AG20443 (cell line): ENCODE results near the gene BLVRB.
"Not testable (repeated sequence)": the region's sequence is repeated elsewhere in the genome, so short reads cannot be mapped to it uniquely, and the experiment has no call there.

Experiments used
- DNase-seq: peaks from one replicate; pipeline ENCODE4 v3.0.0; 2012; ENCODE audit warnings: low spot score, mixed read lengths

Gene BLVRB

DNA sequence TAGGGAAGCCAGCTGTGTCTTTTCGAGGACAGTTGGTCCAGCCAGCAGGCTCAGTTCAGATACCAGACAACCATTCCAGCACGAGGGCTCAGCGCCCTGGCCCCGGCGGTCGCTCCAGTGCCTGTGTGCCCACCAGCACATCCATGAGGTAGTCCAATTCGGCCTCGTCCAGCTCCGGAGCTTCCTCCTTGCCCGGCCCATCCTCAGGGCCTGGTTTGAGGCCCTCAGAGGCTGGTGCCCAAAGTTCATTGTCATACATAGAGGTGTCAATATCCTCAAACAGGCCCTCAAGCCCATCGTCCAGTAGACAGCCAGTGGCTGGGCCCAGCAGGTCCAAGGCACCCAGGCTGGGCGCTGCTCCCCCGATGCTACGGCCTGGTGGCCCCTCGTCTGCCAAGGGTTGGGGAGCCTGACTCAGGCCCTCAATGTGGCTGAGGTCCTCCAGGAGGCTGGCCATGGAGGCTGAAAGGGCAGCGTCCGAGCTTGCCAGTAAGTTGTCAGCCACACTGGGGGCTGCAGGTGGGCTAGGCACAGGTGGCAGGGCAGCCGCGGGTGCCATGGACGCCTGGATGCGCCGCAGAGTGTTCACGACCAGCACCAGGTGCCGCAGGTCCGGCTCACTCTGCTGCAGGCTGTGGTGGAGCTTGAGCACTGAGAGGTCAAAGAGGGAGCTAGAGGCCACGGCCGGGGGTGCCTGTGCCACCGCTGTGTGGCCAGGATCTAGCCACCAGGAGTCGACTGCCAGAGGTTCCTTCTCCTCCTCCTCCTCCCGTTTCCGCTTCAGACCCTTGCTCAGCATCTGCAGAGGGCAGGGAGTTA is 42.6 kb downstream of the BLVRB start:
- no peak for DNase-seq

- no peak for DNase-seq
Measured at GRCh38 chr19:40421993-40422747, 43.4 kb downstream of the BLVRB start.

DNA sequence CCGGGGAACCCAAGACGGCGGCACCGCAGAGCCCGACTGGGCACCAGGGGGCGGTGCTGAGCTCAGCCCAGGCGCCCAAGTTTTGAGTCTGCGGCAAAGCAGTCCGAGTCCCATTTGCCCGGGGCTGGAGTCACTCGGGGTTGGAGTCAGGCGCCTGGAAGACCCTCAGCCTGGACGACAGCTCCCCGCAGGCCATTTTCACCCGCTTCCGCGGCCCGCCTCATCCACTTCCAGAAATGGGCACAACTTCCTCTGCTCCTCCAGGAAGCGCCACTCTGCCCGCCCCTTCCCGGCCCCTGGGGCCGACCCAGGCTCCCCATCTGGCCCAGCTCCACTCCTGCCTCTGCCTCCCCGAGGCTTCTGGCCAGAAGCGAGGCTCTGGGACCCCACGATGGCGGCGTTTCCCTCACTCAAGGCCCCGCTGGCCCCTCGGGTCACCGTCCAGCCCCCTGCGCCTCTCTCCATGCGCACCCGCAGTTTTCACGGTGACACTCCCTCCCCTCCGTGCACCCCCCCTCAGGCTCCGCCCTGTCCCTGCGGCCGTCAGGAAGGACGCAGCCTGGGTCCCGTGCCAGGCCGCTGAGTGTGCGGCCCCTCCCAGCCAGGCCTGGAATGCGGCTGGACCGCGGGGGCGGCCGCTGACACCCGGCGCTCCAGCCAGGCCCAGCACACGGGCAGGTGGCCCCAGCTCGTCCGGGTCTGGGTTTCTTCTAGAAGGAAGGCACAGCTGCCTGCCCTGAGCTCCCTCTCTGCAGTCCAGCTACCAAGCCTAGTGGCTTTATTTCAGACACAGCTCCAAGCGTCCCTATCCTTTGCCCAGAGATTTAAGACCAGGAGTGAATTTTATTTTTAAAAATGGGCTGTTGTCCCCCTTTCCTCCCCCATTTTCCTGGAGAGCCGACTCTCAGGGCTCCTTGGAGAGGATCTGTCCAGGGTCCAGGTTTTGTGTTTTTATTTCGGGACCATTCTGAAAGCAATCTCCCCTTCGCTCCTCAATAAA is 44.5 kb downstream of the BLVRB start:
- peak; percentile 95 for DNase-seq

DNA sequence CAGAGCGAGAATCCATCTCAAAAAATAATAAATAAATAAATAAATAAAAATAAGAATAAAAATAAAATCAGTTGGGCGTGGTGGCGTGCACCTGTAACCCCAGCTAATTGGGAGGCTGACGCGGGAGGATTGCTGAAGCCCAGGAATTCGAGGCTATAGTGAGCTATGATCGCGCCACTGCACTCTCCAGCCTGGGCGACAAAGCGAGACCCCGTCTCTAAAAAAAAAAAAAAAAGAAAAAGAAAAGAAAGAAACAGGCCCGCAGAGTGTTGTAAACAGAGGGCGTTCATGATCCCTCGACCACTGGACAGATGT is 45.1 kb downstream of the BLVRB start:
- no peak for DNase-seq

GRCh38 chr19:40419780-40420179 is 45.8 kb downstream of the BLVRB start:
- DNase-seq, result no peak

GRCh38 chr19:40419066-40419612 is 46.4 kb downstream of the BLVRB start:
- no peak for DNase-seq

GRCh38 chr19:40418040-40418439 is 47.5 kb downstream of the BLVRB start:
- DNase-seq, result no peak

DNA sequence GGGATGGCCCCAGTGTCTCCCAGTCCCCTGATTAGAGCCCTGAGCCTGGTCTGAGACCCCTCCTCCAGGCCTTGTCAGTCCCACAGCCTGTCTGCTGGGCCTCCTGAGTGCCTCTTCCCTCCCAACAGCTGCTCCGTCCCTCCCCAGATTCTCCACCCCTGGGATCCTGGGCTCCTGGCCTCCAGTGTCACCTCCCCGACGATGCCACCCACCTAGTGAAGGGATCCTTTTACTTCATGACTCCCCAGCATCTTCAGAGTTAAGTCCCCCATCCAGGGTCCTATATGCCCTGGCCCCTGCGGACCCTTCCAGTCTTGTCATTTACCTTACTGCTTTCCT is 47.9 kb downstream of the BLVRB start:
- DNase-seq, result no peak

DNA sequence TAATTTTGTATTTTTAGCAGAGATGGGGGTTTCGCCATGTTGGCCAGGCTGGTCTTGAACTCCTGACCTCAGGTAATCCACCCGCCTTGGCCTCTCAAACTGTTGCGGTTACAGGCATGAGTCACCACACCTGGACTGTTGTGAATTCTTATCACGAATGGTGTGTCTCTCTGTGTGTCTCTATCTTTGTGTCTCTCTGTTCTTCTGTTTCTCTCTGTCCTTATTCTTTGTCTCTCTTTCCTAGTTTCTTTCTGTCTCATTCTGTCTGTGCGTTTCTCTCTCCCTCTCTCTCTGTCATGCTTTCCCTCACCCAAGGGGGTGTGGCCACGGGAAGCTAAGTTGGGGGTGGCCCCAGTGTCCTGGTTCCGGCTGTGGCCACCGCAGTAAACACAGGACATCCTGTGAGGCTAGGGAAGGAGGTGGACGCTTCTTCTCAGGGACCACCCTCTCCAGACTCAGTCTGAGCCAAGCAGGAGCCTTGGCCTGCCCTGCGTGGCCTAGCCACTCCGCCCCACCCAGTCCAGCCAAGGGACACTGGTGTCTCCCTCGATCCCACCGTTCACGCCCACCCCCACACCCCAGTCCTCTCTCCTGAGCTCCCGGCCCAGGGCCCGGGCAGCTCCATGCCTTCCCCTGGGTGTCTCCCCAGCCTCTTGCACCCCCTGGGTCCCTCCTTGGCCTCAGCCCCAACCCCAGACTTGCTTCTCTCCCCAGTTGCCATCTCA is 48.5 kb downstream of the BLVRB start:
- DNase-seq, result peak; percentile 51

DNA sequence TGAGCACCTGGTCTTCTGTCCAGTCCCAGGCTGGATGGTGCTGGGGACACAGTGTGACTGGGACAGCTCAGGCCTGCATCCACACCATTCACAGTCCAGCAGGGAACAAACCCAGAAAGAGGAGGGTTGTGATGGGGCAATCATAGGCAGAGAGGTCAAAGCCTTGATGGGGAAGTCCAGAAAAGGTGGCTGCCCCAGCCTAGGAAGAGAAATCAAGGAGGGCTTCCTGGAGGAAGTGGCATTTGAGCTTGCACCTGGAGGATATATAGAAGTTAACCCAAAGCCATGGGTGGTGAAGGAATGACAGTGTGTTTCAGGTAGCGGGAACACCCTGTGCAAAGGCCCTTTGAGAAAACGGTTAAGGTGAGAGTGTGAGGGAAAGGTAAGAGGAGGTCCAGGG is 49.8 kb downstream of the BLVRB start:
- DNase-seq, result no peak

DNA sequence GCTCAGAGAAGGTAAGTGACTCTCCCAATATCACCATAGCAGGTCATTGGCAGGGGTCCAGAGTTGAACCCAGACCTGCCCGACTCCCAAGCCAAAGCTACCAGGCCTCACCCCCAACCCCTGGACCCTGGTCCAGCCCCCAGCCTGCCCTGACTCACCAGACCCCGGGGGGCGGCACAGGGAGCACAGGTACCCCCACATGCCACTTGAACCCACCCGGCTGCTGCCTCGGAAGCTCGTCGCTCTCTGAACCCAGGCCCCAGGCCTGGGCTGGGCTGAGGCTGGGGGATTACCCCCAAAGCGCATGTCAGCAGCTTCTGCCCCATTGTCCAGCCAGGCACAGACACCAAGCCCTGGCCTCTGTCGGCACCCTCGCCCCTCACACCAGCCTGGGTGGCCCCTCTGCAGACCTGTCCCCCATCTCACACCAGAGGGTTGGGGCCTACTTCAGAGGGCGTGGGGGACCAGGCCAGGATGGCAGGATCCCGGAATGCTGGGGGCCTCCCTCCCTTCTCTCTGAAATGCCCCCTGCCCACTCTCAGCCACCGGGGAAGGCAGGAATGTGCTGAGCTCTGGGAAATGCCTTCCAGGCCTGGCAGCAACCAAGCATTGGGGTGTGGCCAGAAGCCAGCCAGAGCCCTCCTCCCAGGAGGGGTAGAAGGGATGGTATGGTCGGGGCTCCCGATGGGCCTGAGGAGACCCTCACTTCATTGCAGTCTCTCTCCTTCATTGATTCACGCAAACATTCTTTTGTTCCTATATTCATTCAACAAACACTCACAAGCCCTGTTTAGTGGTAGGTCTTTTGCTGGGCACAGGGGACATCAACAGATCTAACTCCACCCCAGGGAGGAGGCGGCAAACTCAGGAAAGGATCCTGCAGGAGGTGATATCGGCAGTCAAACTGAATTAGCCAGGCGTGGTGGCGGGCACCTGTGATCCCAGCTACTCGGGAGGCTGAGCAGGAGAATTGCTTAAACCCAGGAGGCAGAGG is 50.7 kb downstream of the BLVRB start:
- peak; percentile 8 for DNase-seq

DNA sequence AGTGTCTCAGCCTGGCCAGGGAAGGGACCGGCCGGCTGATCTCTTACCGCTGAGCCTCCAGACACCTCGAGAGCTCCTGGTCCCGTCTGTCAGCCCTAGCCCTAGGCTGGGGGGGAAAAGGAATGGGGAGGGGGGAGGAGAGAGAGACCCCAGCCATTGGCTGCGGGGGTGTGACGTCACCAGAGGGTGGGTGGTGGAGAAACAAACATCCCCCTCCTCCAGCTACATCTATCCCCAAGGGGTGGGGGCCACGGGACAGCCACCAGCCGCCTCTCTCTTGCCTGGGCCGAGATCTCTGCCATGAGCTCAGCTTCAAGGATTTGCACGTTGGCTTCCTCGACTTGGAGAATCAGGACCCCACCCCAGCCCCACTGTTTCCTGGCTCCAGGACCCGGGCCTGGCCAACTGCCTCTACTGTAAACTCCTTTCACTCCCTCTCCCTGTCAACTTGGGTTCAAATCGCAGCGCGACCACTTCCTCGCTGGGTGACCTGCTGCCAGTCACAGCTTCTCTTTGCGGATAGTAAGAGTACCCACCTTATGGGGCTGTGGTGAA is 52.2 kb downstream of the BLVRB start, which contains the start of gene PRX:
Gene PRX, minus strand, starts transcription at position 88 of the 555 bp plus-strand sequence. CDS start 5,446 bp downstream, outside the sequence.
- DNase-seq, result no peak

- no peak for DNase-seq
Measured at GRCh38 chr19:40412866-40413265, 52.7 kb downstream of the BLVRB start.

GRCh38 chr19:40411958-40412499 is 53.5 kb downstream of the BLVRB start:
- no peak for DNase-seq

- no peak for DNase-seq
Measured at GRCh38 chr19:40411125-40411842, 54.3 kb downstream of the BLVRB start.

- DNase-seq, result no peak
Measured at GRCh38 chr19:40410030-40410389, 55.5 kb downstream of the BLVRB start.

DNA sequence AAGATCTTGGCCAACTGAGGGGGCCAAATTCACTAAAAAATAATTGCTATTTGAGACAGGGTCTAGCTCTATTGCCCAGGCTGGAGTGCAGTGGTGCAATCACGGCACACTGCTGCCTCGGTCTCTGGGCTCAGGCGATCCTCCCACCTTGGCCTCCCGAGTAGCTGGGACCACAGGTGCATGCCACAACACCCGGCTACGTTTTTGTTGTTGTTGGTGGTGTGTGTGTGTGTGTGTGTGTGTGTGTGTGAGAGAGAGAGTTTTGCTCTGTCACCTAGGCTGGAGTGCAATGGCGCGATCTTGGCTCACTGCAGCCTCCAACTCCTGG is 57.0 kb downstream of the BLVRB start:
- DNase-seq, result not testable (repeated sequence)

GRCh38 chr19:40407714-40408597 is 57.6 kb downstream of the BLVRB start:
- DNase-seq, result no peak
